HG02840 (cell line): ENCODE results near the gene CDC42SE2.
"Not testable (repeated sequence)": the region's sequence is repeated elsewhere in the genome, so short reads cannot be mapped to it uniquely, and the experiment has no call there.

Experiments used
- ATAC-seq: cut with Tn5 transposase; IDR thresholded peaks from one replicate; pipeline ENCODE4 v1.9.1; 2021; ENCODE audit warnings: mild to moderate bottlenecking, moderate library complexity, moderate number of reproducible peaks; ENCODE audit not compliant: unreplicated experiment, low FRiP score

Gene CDC42SE2

GRCh38 chr5:131382407-131383395, 118.8 kb downstream of the CDC42SE2 start:
- ATAC-seq = peak; percentile 61

GRCh38 chr5:131384173-131384572, 120.3 kb downstream of the CDC42SE2 start:
- ATAC-seq = no peak

GRCh38 chr5:131384616-131385214, 120.9 kb downstream of the CDC42SE2 start:
- no peak for ATAC-seq

GRCh38 chr5:131386124-131386523, 122.3 kb downstream of the CDC42SE2 start:
- no peak for ATAC-seq

GRCh38 chr5:131386779-131387178, 122.9 kb downstream of the CDC42SE2 start:
- no peak for ATAC-seq

- no peak for ATAC-seq
Measured at GRCh38 chr5:131387255-131387654, 123.4 kb downstream of the CDC42SE2 start.

- ATAC-seq = peak; percentile 49
Measured at GRCh38 chr5:131389096-131389868, 125.4 kb downstream of the CDC42SE2 start.

- ATAC-seq = no peak
Measured at GRCh38 chr5:131389869-131390265, 126.0 kb downstream of the CDC42SE2 start.

- no peak for ATAC-seq
Measured at GRCh38 chr5:131392466-131393095, 128.7 kb downstream of the CDC42SE2 start.

GRCh38 chr5:131393498-131393968, 129.7 kb downstream of the CDC42SE2 start:
- ATAC-seq = no peak

- ATAC-seq = peak; percentile 63
Measured at GRCh38 chr5:131394128-131394527, 130.3 kb downstream of the CDC42SE2 start.

GRCh38 chr5:131396015-131396414, 132.2 kb downstream of the CDC42SE2 start:
- ATAC-seq = peak; percentile 71

- no peak for ATAC-seq
Measured at GRCh38 chr5:131396630-131397273, 132.9 kb downstream of the CDC42SE2 start.

- ATAC-seq = not testable (repeated sequence)
Measured at GRCh38 chr5:131399007-131399406, 135.2 kb downstream of the CDC42SE2 start.

GRCh38 chr5:131400585-131400984, 136.7 kb downstream of the CDC42SE2 start:
- ATAC-seq = no peak

- ATAC-seq = no peak
Measured at GRCh38 chr5:131405674-131406073, 141.8 kb downstream of the CDC42SE2 start.

GRCh38 chr5:131406076-131406475, 142.2 kb downstream of the CDC42SE2 start:
- no peak for ATAC-seq

- ATAC-seq = no peak
Measured at GRCh38 chr5:131406975-131407638, 143.3 kb downstream of the CDC42SE2 start.
